AG09319 (cell line): ENCODE measurements around the gene CDH22.

ENCODE experiments used
- DNase-seq: peaks from one replicate; pipeline ENCODE4 v3.0.0-alpha.2; 2010; ENCODE audit warnings: low read depth; ENCODE audit errors: extremely low read depth
- TF ChIP-seq, protein P1 (sequence below): IDR thresholded peaks from 2 replicates; pipeline ENCODE4 v1.5.1; 2011; ENCODE audit warnings: low read depth, mild to moderate bottlenecking, inconsistent platforms, low read length, moderate library complexity

The CDH22 gene

DNA sequence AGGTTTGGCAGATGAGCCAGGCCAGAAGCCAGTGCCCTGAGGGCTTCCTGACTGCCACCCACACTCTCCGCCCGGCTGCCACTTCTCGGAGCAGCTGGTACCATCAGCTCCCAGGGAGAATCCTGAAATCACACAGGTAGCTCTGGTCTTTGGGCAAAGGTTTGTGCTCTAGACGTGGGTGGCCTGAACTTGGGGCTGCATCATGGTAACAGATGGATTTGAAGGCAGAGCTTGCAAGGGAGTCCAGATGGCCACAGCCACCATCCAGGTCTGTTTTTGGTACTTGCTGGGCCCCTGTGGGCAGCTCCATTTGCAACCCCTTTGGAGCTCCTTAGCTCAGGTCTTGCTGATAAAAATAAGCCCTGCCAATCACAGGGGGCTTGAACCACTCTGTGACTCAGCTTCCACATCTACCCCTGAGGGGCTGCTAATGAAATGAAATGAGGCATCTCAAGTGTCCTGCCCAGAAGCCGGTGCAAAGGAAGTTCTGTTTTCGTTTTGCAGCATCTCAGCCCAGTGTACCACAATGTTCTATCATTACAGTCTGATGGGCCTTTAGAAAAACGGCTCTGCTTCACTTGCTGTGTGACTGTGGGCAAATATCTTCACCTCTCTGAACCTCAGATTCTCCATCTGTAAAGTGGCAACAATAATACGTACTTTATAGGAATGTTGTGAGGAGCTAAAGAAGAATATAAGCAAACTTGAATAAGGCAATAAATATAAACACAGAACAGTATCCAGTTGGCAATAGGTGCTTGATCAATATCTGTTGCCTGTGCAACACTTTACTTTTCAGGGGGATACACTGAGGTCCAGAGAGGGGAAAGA lies 25.1 kb upstream of the CDH22 start:
- DNase-seq = no peak
- TF ChIP-seq, protein P1, sequence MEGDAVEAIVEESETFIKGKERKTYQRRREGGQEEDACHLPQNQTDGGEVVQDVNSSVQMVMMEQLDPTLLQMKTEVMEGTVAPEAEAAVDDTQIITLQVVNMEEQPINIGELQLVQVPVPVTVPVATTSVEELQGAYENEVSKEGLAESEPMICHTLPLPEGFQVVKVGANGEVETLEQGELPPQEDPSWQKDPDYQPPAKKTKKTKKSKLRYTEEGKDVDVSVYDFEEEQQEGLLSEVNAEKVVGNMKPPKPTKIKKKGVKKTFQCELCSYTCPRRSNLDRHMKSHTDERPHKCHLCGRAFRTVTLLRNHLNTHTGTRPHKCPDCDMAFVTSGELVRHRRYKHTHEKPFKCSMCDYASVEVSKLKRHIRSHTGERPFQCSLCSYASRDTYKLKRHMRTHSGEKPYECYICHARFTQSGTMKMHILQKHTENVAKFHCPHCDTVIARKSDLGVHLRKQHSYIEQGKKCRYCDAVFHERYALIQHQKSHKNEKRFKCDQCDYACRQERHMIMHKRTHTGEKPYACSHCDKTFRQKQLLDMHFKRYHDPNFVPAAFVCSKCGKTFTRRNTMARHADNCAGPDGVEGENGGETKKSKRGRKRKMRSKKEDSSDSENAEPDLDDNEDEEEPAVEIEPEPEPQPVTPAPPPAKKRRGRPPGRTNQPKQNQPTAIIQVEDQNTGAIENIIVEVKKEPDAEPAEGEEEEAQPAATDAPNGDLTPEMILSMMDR = no peak

DNA sequence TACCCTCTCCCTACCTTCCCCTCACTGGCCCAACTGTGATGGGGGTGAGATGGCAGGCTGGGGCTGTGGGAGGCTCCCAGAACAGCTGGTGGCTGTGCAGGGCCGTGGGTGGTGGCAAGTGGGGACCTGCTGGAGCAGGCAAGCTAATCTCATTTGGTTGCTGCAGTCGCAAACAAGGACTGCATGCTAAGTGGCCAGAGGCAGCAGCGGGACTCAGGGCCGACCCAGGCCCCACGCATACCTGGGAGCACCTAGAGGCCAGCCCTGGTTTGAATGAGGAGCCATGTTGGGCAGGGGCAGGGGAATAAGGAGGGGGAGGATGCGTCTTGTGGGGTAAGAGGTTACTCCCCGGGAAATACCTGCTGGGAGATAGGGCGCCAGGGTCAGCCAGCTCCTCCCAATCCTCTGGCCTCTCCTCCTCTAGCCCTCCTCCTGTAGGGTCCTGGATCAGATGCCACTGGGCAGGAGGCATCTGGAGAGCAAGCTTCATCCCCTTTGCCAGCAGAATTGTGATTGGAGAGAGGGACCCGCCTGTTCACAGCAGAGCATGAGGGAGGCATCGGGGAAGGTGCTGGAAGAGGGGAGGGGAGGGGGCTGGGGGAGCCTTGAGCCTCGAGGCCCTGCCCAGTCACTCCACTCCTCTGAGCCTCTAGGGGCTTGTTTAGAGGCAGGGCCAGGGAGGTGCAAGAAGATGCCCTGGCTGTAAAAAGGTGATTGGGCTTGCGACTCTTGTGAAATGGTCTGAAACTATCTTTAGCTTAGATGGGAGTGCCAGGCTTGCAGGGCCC lies 24.3 kb upstream of the CDH22 start:
- DNase-seq = no peak

DNA sequence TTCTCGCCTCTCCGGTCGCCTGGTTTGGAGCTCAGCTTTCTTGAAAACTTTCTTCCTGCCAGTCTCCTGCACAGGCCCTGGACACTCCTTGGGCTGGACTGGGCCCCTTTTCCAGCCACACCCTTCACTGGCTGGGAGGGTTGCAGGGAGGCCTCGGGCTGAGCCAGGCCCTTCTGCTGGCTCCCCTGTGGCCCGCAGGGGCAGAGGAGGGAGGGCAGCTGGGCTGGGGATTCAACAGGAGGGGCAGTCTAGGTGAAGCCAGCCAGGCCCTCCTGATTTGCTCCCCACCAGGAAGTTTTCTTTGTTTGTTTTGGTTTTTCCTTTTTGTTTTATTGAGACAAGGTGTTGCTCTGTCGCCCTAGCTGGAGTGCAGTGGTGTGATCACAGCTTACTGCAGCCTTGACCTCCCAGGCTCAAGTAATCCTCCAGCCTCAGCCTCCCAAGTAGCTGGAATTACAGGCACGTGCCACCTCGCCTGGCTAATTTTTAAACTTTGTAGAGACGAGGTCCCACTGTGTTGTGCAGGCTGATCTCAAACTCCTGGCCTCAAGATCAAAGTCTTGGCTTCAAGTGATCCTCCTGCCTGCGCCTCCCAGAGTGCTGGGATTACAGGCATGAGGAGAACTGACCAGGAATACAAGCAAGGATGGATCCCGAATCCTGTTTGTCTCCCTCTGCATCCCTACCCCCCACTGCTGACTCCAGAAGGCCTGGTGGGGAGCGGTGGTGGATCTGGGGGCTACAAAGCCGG lies 23.5 kb upstream of the CDH22 start:
- TF ChIP-seq, protein P1 = no peak
- DNase-seq = no peak

More for the DNA sequence above, 24.3 kb upstream of the CDH22 start:
- TF ChIP-seq, protein P1 = no peak

DNA sequence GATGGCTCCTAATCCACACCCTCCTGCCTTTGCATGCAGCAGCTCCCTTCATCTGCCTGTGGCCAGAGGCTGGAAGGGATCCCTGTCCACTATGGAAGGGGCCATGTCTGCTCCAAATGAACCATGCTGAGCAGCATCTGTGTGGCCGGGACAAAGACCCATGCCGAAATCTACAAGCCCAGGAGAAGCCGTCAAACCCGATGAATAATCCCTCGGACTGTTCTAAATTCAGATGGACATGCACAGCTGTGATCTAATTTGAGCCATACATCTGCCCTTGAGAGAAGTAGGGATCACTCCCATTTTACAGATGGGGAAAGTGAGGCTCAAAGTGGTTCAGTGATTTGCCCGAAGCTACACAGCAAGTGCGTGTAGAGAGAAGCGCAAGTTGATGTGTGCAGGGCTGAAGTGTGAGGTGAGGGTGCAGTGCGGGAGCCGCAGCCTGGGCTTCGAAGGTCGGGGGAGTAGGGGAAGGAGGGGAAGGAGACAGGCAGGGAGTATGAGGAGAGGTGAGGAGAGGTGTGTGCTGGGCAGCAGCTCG lies 22.6 kb upstream of the CDH22 start:
- no peak for DNase-seq
- TF ChIP-seq, protein P1 = no peak

DNA sequence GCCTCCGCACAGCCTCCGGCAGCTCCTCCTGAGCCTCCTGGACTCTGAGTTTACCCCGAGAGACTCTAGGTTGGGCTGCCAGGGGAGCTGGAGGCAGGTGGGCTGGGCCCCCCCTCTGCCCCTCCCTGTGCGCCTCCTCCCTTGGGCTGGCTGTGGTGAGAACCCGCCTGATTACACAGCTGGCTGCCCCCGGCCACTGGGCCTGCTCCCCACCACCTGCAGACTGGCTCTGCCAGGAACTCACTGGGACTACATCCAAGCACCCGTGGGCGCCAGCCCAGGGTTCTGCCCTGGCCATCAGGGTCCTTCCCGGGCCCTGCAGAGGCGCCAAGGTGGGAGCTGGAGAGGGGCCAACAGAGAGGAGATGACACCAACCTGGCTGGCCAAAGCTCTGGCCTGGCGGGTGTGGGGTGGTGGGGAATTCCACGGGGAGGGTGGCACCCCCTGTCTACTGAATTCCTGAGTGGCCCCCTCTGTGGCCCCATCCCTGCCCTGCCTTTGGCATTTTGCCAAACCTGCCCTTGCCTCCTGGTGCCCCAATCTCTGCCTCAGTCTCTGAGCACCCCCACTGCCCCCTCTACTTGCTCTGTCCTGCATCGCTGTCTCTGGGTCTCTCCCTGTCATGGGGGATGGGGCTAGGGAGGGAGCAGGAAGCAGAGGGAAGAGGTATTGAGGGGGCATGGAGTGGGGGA lies 21.9 kb upstream of the CDH22 start:
- DNase-seq = no peak
- TF ChIP-seq, protein P1 = no peak

DNA sequence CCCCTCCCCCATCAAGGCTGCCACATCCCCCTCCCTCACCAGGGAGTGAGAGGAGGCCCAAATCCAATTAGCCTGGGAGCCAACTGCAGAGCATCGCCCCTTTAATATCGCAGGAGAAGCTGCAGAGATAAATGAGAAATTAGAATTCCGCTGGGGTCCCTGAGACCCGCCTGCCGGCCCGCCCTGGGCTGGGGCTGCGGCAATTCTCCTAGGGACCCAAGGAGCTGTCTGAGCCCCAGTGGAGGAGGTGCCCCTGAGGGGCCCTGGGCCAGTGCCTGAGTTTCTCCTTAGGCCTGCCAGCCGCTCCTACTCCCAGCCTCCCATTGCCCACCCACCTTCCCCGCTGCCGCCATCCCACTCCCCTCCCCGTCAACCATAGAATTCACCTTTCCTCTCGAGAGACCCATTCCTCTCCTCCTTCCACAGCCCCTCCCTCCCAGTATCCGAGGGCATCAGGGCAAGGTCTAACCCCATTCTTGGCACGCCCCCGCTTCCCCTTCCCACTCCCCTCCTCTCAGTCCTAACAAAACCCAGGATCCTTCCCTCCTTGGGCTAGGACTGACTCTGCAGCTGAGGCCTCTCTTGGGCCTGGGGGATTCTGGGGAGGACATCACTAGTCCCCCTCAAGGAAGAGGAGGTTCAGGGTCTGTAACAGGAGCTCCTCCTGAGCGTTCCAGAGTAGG lies 20.0 kb upstream of the CDH22 start:
- TF ChIP-seq, protein P1 = no peak
- DNase-seq = no peak
